Ishikawa (cell line): Measurements from ENCODE around the gene UFSP1.

Experiments
- CEBPB ChIP-seq: IDR thresholded peaks from 2 replicates; pipeline ENCODE4 v1.6.1; 2012
- CREB1 ChIP-seq: IDR thresholded peaks from 2 replicates; pipeline ENCODE4 v1.6.1; 2012; ENCODE audit warnings: low read depth
- EGR1 ChIP-seq: IDR thresholded peaks from 2 replicates; pipeline ENCODE4 v1.6.1; 2012
- EP300 ChIP-seq: IDR thresholded peaks from 2 replicates; pipeline ENCODE4 v1.6.1; 2012; ENCODE audit warnings: borderline replicate concordance
- FOXM1 ChIP-seq: IDR thresholded peaks from 2 replicates; pipeline ENCODE4 v1.6.1; 2012; ENCODE audit warnings: low read depth, borderline replicate concordance
- MAX ChIP-seq: IDR thresholded peaks from 2 replicates; pipeline ENCODE4 v1.6.1; 2012
- NFIC ChIP-seq: IDR thresholded peaks from 2 replicates; pipeline ENCODE4 v1.6.1; 2012
- RAD21 ChIP-seq: IDR thresholded peaks from 2 replicates; pipeline ENCODE4 v1.6.1; 2012; ENCODE audit warnings: low read depth
- REST ChIP-seq: IDR thresholded peaks from 2 replicates; pipeline ENCODE4 v1.6.1; 2012; ENCODE audit warnings: low read depth, mild to moderate bottlenecking
- TAF1 ChIP-seq: IDR thresholded peaks from 2 replicates; pipeline ENCODE4 v1.6.1; 2012; ENCODE audit warnings: low read depth, mild to moderate bottlenecking
- TCF12 ChIP-seq: IDR thresholded peaks from 2 replicates; pipeline ENCODE4 v1.6.1; 2012; ENCODE audit warnings: low read depth
- TEAD4 ChIP-seq: IDR thresholded peaks from 2 replicates; pipeline ENCODE4 v1.6.1; 2012
- USF1 ChIP-seq: IDR thresholded peaks from 2 replicates; pipeline ENCODE4 v1.6.1; 2012
- YY1 ChIP-seq: IDR thresholded peaks from 2 replicates; pipeline ENCODE4 v1.6.1; 2012; ENCODE audit warnings: low read depth
- ZBTB7A ChIP-seq: IDR thresholded peaks from 2 replicates; pipeline ENCODE4 v1.6.1; 2012; ENCODE audit warnings: low read depth

The UFSP1 gene

GRCh38 chr7:100867776-100868485 lies 21.6 kb downstream of the UFSP1 start:
- no peak for TF ChIP-seq EGR1
- no peak for TF ChIP-seq EP300
- no peak for TF ChIP-seq RAD21
- TF ChIP-seq FOXM1 = no peak
- TF ChIP-seq MAX = no peak
- no peak for TF ChIP-seq NFIC
- TF ChIP-seq CEBPB = no peak
- TF ChIP-seq YY1 = no peak
- TF ChIP-seq USF1 = no peak
- no peak for TF ChIP-seq TCF12
- TF ChIP-seq TEAD4 = no peak
- TF ChIP-seq REST = no peak
- no peak; the same call in 1 of the 2 replicates for TF ChIP-seq ZBTB7A
- TF ChIP-seq CREB1 = no peak

GRCh38 chr7:100867040-100867775 lies 22.3 kb downstream of the UFSP1 start, which contains the start of gene TRIP6:
TRIP6 (plus strand) TSS chr7:100867387; CDS start chr7:100867498, 111 bp downstream.
- no peak; the same call in 1 of the 2 replicates for TF ChIP-seq EGR1
- peak; percentile 50; the same call in 1 of the 2 replicates for TF ChIP-seq EP300
- TF ChIP-seq TEAD4 = peak; percentile 98
- no peak for TF ChIP-seq CEBPB
- TF ChIP-seq YY1 = no peak; the same call in 1 of the 2 replicates
- TF ChIP-seq RAD21 = no peak
- TF ChIP-seq NFIC = peak; percentile 38; the same call in 1 of the 2 replicates
- TF ChIP-seq CREB1 = peak; percentile 52
- TF ChIP-seq MAX = peak; percentile 89
- TF ChIP-seq TCF12 = peak; percentile 56
- peak; percentile 56 for TF ChIP-seq TAF1
- no peak for TF ChIP-seq FOXM1
- no peak for TF ChIP-seq REST
- TF ChIP-seq ZBTB7A = peak; percentile 87; the same call in 1 of the 2 replicates
- peak; percentile 98 for TF ChIP-seq USF1

- no peak for TF ChIP-seq MAX
- no peak for TF ChIP-seq EGR1
- no peak for TF ChIP-seq FOXM1
- no peak for TF ChIP-seq USF1
- TF ChIP-seq TEAD4 = no peak
- no peak for TF ChIP-seq RAD21
- no peak for TF ChIP-seq EP300
- no peak for TF ChIP-seq REST
- no peak for TF ChIP-seq YY1
- no peak for TF ChIP-seq TCF12
These were observed 22.8 kb downstream of the UFSP1 start for GRCh38 chr7:100866729-100867039.
